ENCODE measurements around the gene ZNF575.

The ZNF575 gene

GRCh38 chr19:43540381-43540780 lies 7.4 kb downstream of the ZNF575 start:
- H3K18ac ChIP-seq (ENCODE audit: low read length): no peak overlapping the region
- no peak overlapping the region for H4K8ac ChIP-seq (ENCODE audit: low read depth, low read length)
- H3K79me1 ChIP-seq (ENCODE audit: low read length): no peaks in the 10 kb centered on the region
- H3K27ac ChIP-seq (ENCODE audit: low read depth, low read length): no peak overlapping the region
- no peak overlapping the region for H2AK5ac ChIP-seq (ENCODE audit: low read length)
- H3K27me3 ChIP-seq (ENCODE audit: insufficient read depth, low read length, poor library complexity): no peaks in the 10 kb centered on the region
- no peak overlapping the region for H4K5ac ChIP-seq (ENCODE audit: low read length)
- no peak for DNase-seq
- WGBS (ENCODE audit: extremely low coverage, insufficient coverage, low lambda C conversion rate): no CpG with 5 or more reads among the region's 3 CpGs
- no peak overlapping the region for H3K4me3 ChIP-seq (ENCODE audit: low read length)
- H3K4me1 ChIP-seq (ENCODE audit: control insufficient read depth, low read depth, low read length): peaks cover 2% of the 10 kb centered on the region
- peaks cover 10% of the 10 kb centered on the region for H3K36me3 ChIP-seq (ENCODE audit: control insufficient read depth, insufficient read depth, low read length)
- no peak overlapping the region for H3K4me2 ChIP-seq (ENCODE audit: low read length)
- H2BK15ac ChIP-seq (replicated peaks; ENCODE audit: low read depth): no peak overlapping the region
- no peak overlapping the region for H3K9ac ChIP-seq (ENCODE audit: low read length)
- H2BK120ac ChIP-seq (ENCODE audit: low read depth, low read length): no peak overlapping the region
- H3K4ac ChIP-seq (ENCODE audit: low read depth, low read length): no peak overlapping the region
- H3K79me2 ChIP-seq (ENCODE audit: control insufficient read depth, insufficient read depth, low read length): no peaks in the 10 kb centered on the region
- H3K56ac ChIP-seq (ENCODE audit: low read length): no peak overlapping the region
- no peak overlapping the region for H3K23ac ChIP-seq (ENCODE audit: low read length)
- no peak overlapping the region for H2BK5ac ChIP-seq (ENCODE audit: low read length)

GRCh38 chr19:43541920-43542650 lies 9.1 kb downstream of the ZNF575 start:
- Histone ChIP-seq H3K18ac (ENCODE audit: low read length) (no peak overlapping the region), H3K9ac (ENCODE audit: low read length) (no peak overlapping the region), H3K4me1 (ENCODE audit: control insufficient read depth, low read depth, low read length) (no peaks in the 10 kb centered on the region), H3K36me3 (ENCODE audit: control insufficient read depth, insufficient read depth, low read length) (peaks cover 10% of the 10 kb centered on the region), H3K27me3 (ENCODE audit: insufficient read depth, low read length, poor library complexity) (no peaks in the 10 kb centered on the region), H3K79me1 (ENCODE audit: low read length) (no peaks in the 10 kb centered on the region), H3K56ac (ENCODE audit: low read length) (no peak overlapping the region), H3K23ac (ENCODE audit: low read length) (no peak overlapping the region), H3K4ac (ENCODE audit: low read depth, low read length) (no peak overlapping the region), H3K79me2 (ENCODE audit: control insufficient read depth, insufficient read depth, low read length) (no peaks in the 10 kb centered on the region), H3K4me3 (ENCODE audit: low read length) (no peak overlapping the region), H3K4me2 (ENCODE audit: low read length) (no peak overlapping the region), H2BK5ac (ENCODE audit: low read length) (no peak overlapping the region), H4K5ac (ENCODE audit: low read length) (no peak overlapping the region), H2BK15ac (replicated peaks; ENCODE audit: low read depth) (no peak overlapping the region), H2AK5ac (ENCODE audit: low read length) (no peak overlapping the region), H2BK120ac (ENCODE audit: low read depth, low read length) (no peak overlapping the region), H3K27ac (ENCODE audit: low read depth, low read length) (no peak overlapping the region), H4K8ac (ENCODE audit: low read depth, low read length) (no peak overlapping the region)
- no CpG with 5 or more reads among the region's 5 CpGs for WGBS (ENCODE audit: extremely low coverage, insufficient coverage, low lambda C conversion rate)
- DNase-seq: no peak

GRCh38 chr19:43544077-43544476 lies 11.1 kb downstream of the ZNF575 start:
- H2AK5ac ChIP-seq (ENCODE audit: low read length): no peak overlapping the region
- H3K4ac ChIP-seq (ENCODE audit: low read depth, low read length): no peak overlapping the region
- no peak overlapping the region for H4K8ac ChIP-seq (ENCODE audit: low read depth, low read length)
- peaks cover 6% of the 10 kb centered on the region for H3K36me3 ChIP-seq (ENCODE audit: control insufficient read depth, insufficient read depth, low read length)
- no peak overlapping the region for H3K9ac ChIP-seq (ENCODE audit: low read length)
- no peak overlapping the region for H3K4me3 ChIP-seq (ENCODE audit: low read length)
- H2BK120ac ChIP-seq (ENCODE audit: low read depth, low read length): no peak overlapping the region
- no peak for DNase-seq
- H3K56ac ChIP-seq (ENCODE audit: low read length): no peak overlapping the region
- no peak overlapping the region for H3K27ac ChIP-seq (ENCODE audit: low read depth, low read length)
- no peaks in the 10 kb centered on the region for H3K4me1 ChIP-seq (ENCODE audit: control insufficient read depth, low read depth, low read length)
- no peak overlapping the region for H3K4me2 ChIP-seq (ENCODE audit: low read length)
- H2BK15ac ChIP-seq (replicated peaks; ENCODE audit: low read depth): no peak overlapping the region
- no peak overlapping the region for H3K23ac ChIP-seq (ENCODE audit: low read length)
- H3K27me3 ChIP-seq (ENCODE audit: insufficient read depth, low read length, poor library complexity): no peaks in the 10 kb centered on the region
- no peaks in the 10 kb centered on the region for H3K79me2 ChIP-seq (ENCODE audit: control insufficient read depth, insufficient read depth, low read length)
- no peak overlapping the region for H2BK5ac ChIP-seq (ENCODE audit: low read length)
- H3K18ac ChIP-seq (ENCODE audit: low read length): no peak overlapping the region
- no CpG with 5 or more reads among the region's 9 CpGs for WGBS (ENCODE audit: extremely low coverage, insufficient coverage, low lambda C conversion rate)
- no peak overlapping the region for H4K5ac ChIP-seq (ENCODE audit: low read length)
- no peaks in the 10 kb centered on the region for H3K79me1 ChIP-seq (ENCODE audit: low read length)

GRCh38 chr19:43545276-43545675 lies 12.3 kb downstream of the ZNF575 start:
- Histone ChIP-seq H3K4ac (ENCODE audit: low read depth, low read length) (no peak overlapping the region), H2AK5ac (ENCODE audit: low read length) (no peak overlapping the region), H3K9ac (ENCODE audit: low read length) (no peak overlapping the region), H3K27me3 (ENCODE audit: insufficient read depth, low read length, poor library complexity) (no peaks in the 10 kb centered on the region), H3K36me3 (ENCODE audit: control insufficient read depth, insufficient read depth, low read length) (peaks cover 4% of the 10 kb centered on the region), H3K4me3 (ENCODE audit: low read length) (no peak overlapping the region), H2BK5ac (ENCODE audit: low read length) (no peak overlapping the region), H3K27ac (ENCODE audit: low read depth, low read length) (no peak overlapping the region), H3K56ac (ENCODE audit: low read length) (no peak overlapping the region), H3K23ac (ENCODE audit: low read length) (no peak overlapping the region), H4K5ac (ENCODE audit: low read length) (no peak overlapping the region), H3K18ac (ENCODE audit: low read length) (no peak overlapping the region), H2BK15ac (replicated peaks; ENCODE audit: low read depth) (no peak overlapping the region), H4K8ac (ENCODE audit: low read depth, low read length) (no peak overlapping the region), H3K79me2 (ENCODE audit: control insufficient read depth, insufficient read depth, low read length) (no peaks in the 10 kb centered on the region), H3K79me1 (ENCODE audit: low read length) (no peaks in the 10 kb centered on the region), H3K4me2 (ENCODE audit: low read length) (no peak overlapping the region), H3K4me1 (ENCODE audit: control insufficient read depth, low read depth, low read length) (no peaks in the 10 kb centered on the region), H2BK120ac (ENCODE audit: low read depth, low read length) (no peak overlapping the region)
- DNase-seq: no peak
- no CpG with 5 or more reads among the region's 5 CpGs for WGBS (ENCODE audit: extremely low coverage, insufficient coverage, low lambda C conversion rate)

DNA sequence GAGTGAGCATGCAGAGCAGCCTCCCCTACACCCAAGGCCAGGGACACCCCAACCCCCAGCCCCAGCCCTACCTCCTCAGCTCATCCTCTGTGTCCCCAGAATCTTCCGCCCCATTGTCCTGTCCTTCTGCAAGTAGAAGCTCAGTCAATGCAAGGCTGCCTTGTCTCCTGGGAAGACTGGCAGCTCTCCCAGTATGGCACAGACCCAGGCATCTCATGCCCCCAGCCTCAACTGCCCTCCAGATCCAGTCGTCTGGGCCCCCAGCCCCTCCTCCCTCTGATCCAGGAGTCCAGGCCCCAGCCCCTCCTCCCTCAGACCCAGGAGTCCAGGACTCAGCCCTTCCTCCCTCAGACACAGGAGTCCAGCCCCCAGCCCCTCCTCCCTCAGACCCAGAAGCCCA lies 13.0 kb downstream of the ZNF575 start:
- Histone ChIP-seq H3K27ac (ENCODE audit: low read depth, low read length) (no peak overlapping the region), H2BK15ac (replicated peaks; ENCODE audit: low read depth) (no peak overlapping the region), H2BK120ac (ENCODE audit: low read depth, low read length) (no peak overlapping the region), H3K4ac (ENCODE audit: low read depth, low read length) (no peak overlapping the region), H3K23ac (ENCODE audit: low read length) (no peak overlapping the region), H3K18ac (ENCODE audit: low read length) (no peak overlapping the region), H3K4me2 (ENCODE audit: low read length) (no peak overlapping the region), H3K9ac (ENCODE audit: low read length) (no peak overlapping the region), H3K36me3 (ENCODE audit: control insufficient read depth, insufficient read depth, low read length) (peaks cover 3% of the 10 kb centered on the region), H2AK5ac (ENCODE audit: low read length) (no peak overlapping the region), H3K4me1 (ENCODE audit: control insufficient read depth, low read depth, low read length) (no peaks in the 10 kb centered on the region), H3K56ac (ENCODE audit: low read length) (no peak overlapping the region), H3K79me2 (ENCODE audit: control insufficient read depth, insufficient read depth, low read length) (no peaks in the 10 kb centered on the region), H3K4me3 (ENCODE audit: low read length) (no peak overlapping the region), H4K8ac (ENCODE audit: low read depth, low read length) (no peak overlapping the region), H3K27me3 (ENCODE audit: insufficient read depth, low read length, poor library complexity) (no peaks in the 10 kb centered on the region), H3K79me1 (ENCODE audit: low read length) (no peaks in the 10 kb centered on the region), H4K5ac (ENCODE audit: low read length) (no peak overlapping the region), H2BK5ac (ENCODE audit: low read length) (no peak overlapping the region)
- no CpG with 5 or more reads among the region's 2 CpGs for WGBS (ENCODE audit: extremely low coverage, insufficient coverage, low lambda C conversion rate)
- DNase-seq: no peak

GRCh38 chr19:43546581-43546980 lies 13.6 kb downstream of the ZNF575 start:
- H3K23ac ChIP-seq (ENCODE audit: low read length): no peak overlapping the region
- H3K27ac ChIP-seq (ENCODE audit: low read depth, low read length): no peak overlapping the region
- H4K8ac ChIP-seq (ENCODE audit: low read depth, low read length): no peak overlapping the region
- no peak overlapping the region for H2AK5ac ChIP-seq (ENCODE audit: low read length)
- H2BK120ac ChIP-seq (ENCODE audit: low read depth, low read length): no peak overlapping the region
- DNase-seq: no peak
- H3K56ac ChIP-seq (ENCODE audit: low read length): no peak overlapping the region
- no peaks in the 10 kb centered on the region for H3K27me3 ChIP-seq (ENCODE audit: insufficient read depth, low read length, poor library complexity)
- no peak overlapping the region for H3K4me3 ChIP-seq (ENCODE audit: low read length)
- no peaks in the 10 kb centered on the region for H3K79me2 ChIP-seq (ENCODE audit: control insufficient read depth, insufficient read depth, low read length)
- no peak overlapping the region for H4K5ac ChIP-seq (ENCODE audit: low read length)
- no peaks in the 10 kb centered on the region for H3K79me1 ChIP-seq (ENCODE audit: low read length)
- no peak overlapping the region for H3K4me2 ChIP-seq (ENCODE audit: low read length)
- no peaks in the 10 kb centered on the region for H3K4me1 ChIP-seq (ENCODE audit: control insufficient read depth, low read depth, low read length)
- no peak overlapping the region for H3K4ac ChIP-seq (ENCODE audit: low read depth, low read length)
- peaks cover 6% of the 10 kb centered on the region for H3K36me3 ChIP-seq (ENCODE audit: control insufficient read depth, insufficient read depth, low read length)
- no peak overlapping the region for H2BK15ac ChIP-seq (replicated peaks; ENCODE audit: low read depth)
- H3K18ac ChIP-seq (ENCODE audit: low read length): no peak overlapping the region
- no CpG with 5 or more reads among the region's 3 CpGs for WGBS (ENCODE audit: extremely low coverage, insufficient coverage, low lambda C conversion rate)
- no peak overlapping the region for H3K9ac ChIP-seq (ENCODE audit: low read length)
- H2BK5ac ChIP-seq (ENCODE audit: low read length): no peak overlapping the region

All from mesendoderm (in vitro differentiated cells).